ENCODE measurements around the gene CLNK. TPM values are rescaled to one million over a fixed set of nuclear protein-coding genes. Genes with fewer than 3 reads are reported as not detected.
A peak's percentile ranks its signal among the peaks of the same experiment; 100 is the strongest.

CLNK gene
- total RNA-seq, 2 donors from 2014 or later: 0.16 TPM; not detected in 1

- Histone ChIP-seq H3K9ac (ENCODE audit: low read depth in 2 of 2, low read length in 2 of 2) (no peak overlapping the region), H3K27ac (no peak overlapping the region), H3K4me1 (no peaks in the 10 kb centered on the region), H3K4me3 (no peak overlapping the region), H3K36me3 (no peaks in the 10 kb centered on the region), H3K9me3 (no peaks in the 10 kb centered on the region), H3K27me3 (no peaks in the 10 kb centered on the region)
- TF ChIP-seq CTCF (IDR thresholded peaks at IDR 0.05): no peak
- no peak for DNase-seq
- intact Hi-C loops (cut with DNase I): no loop called here
These were observed 112.7 kb downstream of the CLNK start for GRCh38 chr4:10571909-10572308.

DNA sequence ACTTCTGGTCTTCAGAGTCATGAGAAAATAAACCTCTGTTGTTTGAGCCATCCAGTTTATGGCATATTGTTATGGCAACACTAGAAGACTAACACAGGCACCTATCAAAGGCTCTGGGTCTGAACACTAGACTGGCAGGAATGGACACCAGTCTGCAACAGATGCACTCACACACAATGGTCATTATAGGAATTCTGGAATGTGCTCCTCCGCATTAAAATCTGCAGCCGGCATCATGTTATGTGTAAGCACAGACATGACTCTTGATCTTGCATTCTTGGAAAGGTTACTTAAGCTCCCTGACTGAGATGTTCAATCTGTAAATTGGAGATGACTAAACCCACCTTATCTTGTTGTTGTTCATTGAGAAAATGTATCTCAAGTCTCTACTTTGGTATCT lies 115.1 kb downstream of the CLNK start:
- no peak for DNase-seq
- Histone ChIP-seq H3K9ac (ENCODE audit: low read depth in 2 of 2, low read length in 2 of 2) (no peak overlapping the region), H3K36me3 (no peaks in the 10 kb centered on the region), H3K4me3 (no peak overlapping the region), H3K9me3 (no peaks in the 10 kb centered on the region), H3K4me1 (no peaks in the 10 kb centered on the region), H3K27ac (no peak overlapping the region), H3K27me3 (no peaks in the 10 kb centered on the region)
- TF ChIP-seq CTCF (IDR thresholded peaks at IDR 0.05): no peak
- intact Hi-C loops (cut with DNase I): no loop called here

DNA sequence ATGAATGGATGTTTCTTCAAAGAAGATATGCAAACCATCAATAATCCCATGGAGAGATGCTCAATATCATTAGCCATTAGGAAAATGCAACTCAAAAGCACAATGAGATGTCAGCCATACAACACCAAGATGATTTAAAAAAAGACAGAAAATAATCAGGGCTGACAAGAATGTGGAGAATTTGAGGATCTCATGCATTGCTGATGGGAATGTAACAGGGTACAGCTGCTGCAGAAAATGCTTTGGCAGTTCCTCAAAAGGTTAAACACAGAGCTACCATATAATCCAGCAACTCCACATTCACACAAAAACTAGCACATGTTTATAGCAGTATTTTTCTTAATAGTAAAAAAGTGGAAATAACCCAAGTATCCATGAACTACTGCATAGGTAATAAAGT lies 116.8 kb downstream of the CLNK start:
- Histone ChIP-seq H3K27me3 (no peaks in the 10 kb centered on the region), H3K9ac (ENCODE audit: low read depth in 2 of 2, low read length in 2 of 2) (no peak overlapping the region), H3K27ac (no peak overlapping the region), H3K9me3 (no peaks in the 10 kb centered on the region), H3K4me1 (no peaks in the 10 kb centered on the region), H3K36me3 (no peaks in the 10 kb centered on the region), H3K4me3 (no peak overlapping the region)
- no peak for TF ChIP-seq CTCF (IDR thresholded peaks at IDR 0.05)
- DNase-seq: no peak
- intact Hi-C loops (cut with DNase I): no loop called here

- no peak for TF ChIP-seq CTCF (IDR thresholded peaks at IDR 0.05)
- Histone ChIP-seq H3K9ac (ENCODE audit: low read depth in 2 of 2, low read length in 2 of 2) (no peak overlapping the region), H3K4me3 (no peak overlapping the region), H3K4me1 (no peaks in the 10 kb centered on the region), H3K36me3 (no peaks in the 10 kb centered on the region), H3K27me3 (no peaks in the 10 kb centered on the region), H3K27ac (no peak overlapping the region), H3K9me3 (no peaks in the 10 kb centered on the region)
- DNase-seq: no peak
- intact Hi-C loops (cut with DNase I): no loop called here
These were observed 119.3 kb downstream of the CLNK start for GRCh38 chr4:10565166-10565780.

DNA sequence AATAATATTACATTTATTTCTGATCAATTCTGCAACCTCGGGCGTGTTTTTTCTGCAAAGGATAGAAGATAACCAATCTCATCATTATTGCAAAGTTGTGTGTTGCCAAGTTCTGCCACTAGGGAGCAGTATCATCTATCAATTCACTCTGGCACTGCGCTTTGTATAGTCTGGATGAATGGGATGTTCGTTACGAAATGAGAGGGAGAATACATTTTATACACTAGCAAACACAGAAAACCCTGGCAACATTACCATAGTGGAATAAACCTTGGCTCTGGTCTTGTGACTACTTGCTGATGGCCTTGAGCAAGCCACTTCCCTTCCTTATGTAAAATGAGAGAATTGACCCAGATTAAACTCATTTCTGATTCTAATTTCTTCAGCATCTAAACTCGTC lies 129.9 kb downstream of the CLNK start:
- intact Hi-C loops (cut with DNase I): no loop called here
- Histone ChIP-seq H3K4me3 (no peak overlapping the region), H3K9ac (ENCODE audit: low read depth in 2 of 2, low read length in 2 of 2) (no peak overlapping the region), H3K4me1 (no peaks in the 10 kb centered on the region), H3K27ac (no peak overlapping the region), H3K36me3 (no peaks in the 10 kb centered on the region), H3K27me3 (no peaks in the 10 kb centered on the region), H3K9me3 (no peaks in the 10 kb centered on the region)
- peak; percentile 72 for TF ChIP-seq CTCF (IDR thresholded peaks at IDR 0.05)
- DNase-seq: peak; percentile 58

Measured in colonic mucosa (tissue), 4 donors.